GM18519 (cell line): ENCODE data around the gene SDE2.
"Not testable (repeated sequence)": the region's sequence is repeated elsewhere in the genome, so short reads cannot be mapped to it uniquely, and the experiment has no call there.

Experiments
- ATAC-seq: cut with Tn5 transposase; IDR thresholded peaks from one replicate; pipeline ENCODE4 v1.9.1; 2021; ENCODE audit warnings: mild to moderate bottlenecking, moderate library complexity; ENCODE audit not compliant: unreplicated experiment, low FRiP score

SDE2 gene

GRCh38 chr1:225945564-225945963 is 53.6 kb downstream of the SDE2 start:
- ATAC-seq, result no peak

DNA sequence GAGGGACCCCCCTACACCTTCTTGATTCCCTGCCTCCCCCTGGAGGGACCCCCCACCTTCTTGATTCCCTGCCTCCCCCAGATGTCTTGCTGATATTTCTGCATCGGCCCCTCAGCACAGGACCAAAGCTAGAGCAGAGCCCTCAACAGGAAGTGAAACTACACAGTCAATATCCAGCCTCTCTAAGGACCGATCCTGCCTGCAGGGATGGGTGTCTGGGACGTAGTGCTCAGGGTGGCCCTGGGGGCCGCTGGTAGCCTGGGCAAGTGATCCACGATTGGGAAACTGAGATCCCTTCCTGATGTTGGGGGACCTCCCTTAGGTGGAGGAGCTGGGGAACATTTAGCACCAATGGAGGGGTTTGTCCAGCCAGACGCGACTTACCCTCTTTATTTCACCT is 54.2 kb downstream of the SDE2 start:
- peak; percentile 70 for ATAC-seq

DNA sequence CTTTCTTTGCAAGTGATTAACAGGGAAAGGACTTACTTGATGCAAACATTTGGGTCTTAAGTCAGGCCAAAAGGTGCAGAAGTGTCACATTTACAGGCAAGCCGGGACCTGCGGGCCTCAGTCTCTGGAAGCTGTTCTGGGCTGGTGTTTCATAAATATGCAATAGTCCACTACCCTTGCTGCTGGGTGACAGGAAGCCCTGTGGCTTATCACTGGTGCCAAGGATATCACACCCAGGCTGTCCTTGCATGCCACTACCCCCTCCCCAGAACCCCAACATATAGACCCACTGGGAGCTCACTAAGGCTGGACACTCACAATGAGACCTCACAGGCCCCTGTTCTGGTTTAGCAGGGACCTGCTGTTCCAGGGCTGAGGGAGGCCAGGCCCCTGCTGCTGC is 54.8 kb downstream of the SDE2 start:
- ATAC-seq, result no peak

- ATAC-seq, result no peak
These were observed 55.6 kb downstream of the SDE2 start for GRCh38 chr1:225943582-225943981.

DNA sequence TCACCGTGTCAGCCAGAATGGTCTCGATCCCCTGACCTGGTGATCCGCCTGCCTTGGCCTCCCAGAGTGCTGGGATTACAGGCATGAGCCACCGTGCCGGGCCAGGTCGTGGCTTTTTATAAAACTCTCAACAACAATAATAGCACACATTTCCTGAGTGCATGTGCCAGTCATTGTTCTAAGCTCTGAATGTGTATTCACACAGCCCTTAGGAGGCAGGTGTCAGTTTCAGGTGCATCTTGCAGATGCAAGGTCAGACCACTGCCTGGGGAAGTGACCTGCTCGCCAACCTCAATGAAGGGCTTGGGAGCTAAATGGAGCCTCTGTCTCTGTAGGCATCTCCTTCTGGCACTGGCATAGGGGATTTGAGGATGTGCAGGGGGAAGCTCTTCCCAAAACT is 56.6 kb downstream of the SDE2 start:
- peak; percentile 75 for ATAC-seq

- no peak for ATAC-seq
These were observed 57.3 kb downstream of the SDE2 start for GRCh38 chr1:225941942-225942222.

DNA sequence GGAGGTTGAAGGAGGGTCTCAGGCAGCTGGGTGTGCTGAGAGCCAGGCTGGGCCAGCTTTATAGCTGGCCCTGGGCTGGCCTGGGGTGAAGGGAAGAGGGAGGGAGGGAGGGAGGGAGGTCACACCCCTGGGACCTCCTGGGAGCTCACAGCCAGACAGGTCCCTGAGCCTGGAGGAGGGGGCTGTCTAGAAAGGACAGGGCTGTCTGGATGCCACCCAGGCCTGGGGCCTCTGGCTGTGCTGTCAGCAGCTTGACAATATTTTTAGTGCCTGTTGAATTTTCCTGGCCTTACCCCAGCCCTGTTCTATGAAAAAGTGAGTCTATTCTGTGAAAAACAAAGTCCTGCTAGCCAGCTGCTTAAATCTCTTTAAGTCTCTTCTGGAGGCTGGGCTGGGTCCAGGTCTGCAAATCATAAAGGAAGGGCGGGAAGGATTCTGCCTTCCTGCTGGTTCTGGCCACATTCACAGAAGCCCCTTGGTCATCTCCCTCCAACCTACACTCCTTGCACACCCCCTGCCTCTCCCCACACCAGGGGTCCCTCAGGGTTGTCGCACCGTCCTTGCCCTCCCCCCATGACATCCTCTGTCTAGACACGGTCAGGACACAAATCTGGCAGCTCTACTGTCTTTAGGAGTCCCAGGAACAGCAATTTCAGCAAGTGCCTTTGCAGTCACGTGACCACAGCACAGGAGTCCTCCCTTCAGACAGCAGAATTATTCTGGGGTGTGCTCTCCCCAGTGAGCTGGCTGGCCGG is 57.8 kb downstream of the SDE2 start, which contains the start of gene LEFTY2:
TSS of gene LEFTY2 (minus strand) at position 34 of the 755 bp plus-strand sequence. CDS start 80 bp downstream, outside the sequence.
- ATAC-seq, result no peak

DNA sequence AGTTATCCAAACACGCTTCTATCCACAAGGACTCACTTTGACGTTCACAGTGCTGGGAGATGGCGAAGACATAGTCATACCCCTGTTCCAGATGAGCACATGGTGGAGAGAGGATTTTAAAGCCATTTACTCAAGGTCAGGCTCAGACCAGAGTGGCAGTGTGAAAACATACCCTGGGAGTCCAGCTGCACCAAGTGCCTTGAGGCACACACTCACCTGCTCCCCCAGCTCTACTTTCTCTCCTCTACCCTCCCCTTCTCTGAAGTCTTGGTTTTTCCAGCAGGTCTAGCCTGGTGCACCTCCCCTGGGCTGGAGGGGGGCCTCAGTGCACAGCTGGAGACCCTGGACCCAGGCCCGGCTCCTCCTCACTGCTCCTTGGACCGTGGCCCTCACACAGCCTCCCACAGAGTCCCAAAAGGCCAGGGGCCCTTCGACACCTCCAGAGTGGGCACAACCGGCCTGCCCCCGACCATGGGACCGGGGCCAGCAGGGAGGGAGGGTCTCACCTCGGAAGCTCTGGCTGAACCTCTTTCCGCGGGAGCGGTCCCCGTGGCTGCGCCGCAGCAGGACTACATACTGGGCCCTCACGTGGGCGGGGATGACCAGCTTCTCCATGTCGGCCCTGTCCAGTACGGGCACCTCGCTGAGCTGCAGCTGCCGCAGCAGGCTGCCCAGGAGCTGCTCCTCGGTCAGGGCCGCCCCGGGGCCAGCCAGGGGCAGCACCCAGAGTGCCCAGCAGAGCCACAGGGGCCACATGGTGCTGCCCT is 58.6 kb downstream of the SDE2 start:
- no peak for ATAC-seq

DNA sequence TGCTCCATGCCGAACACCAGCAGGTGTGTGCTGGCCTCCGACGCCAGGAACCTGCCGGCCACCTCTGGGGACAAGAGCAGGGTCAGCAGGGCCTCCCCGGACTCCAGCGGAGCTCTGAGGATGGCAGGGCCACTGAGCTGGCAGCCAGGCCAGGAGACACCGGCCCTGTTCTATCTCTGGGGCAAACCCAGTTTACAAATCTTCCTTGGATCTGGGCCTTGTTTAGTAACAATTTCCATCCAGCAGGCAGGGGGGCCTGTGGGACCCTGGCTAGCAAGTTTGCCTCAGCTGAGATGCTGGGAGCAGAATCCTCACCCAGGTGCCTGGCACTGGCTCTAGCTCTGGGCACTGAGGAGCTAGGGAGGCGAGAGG is 59.2 kb downstream of the SDE2 start:
- not testable (repeated sequence) for ATAC-seq

DNA sequence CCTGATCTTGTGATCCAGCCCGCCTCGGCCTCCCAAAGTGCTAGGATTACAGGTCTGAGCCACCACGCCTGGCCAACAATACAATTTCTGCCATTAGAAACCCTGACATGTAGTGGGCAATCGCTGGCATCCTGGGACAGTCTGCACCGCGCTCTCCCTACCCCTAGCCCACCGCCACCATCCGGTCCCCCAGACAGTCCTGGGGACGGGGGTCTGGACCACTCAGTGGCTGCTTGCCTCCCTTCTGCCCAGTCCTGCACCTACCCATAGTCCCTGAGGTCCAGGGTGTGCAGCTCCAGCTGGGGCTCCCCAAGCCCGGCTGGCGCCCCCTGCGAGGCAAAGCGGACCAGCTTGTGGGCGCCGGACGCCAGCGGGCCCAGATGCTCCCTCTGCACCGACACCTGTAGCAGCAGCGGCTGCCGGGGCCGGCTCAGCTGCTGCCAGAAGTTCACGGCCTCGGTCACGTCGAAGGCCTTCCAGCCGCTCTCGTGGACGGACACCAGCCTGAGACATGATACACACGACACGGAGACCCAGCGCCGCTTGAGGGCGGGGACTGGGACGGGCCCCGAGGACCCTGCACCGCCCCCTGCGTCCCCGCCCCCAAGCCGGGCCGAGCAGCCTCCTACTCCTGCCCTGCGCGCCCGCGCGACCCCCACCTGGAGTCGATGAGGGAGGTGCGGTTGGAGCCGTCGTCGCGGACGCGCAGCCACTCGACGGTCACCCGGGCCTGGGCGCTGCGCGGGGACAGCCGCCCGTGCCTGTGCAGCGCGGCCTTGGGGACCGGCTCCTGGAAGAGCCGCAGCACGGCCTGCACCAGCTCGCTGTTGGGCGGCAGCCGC is 59.8 kb downstream of the SDE2 start:
- ATAC-seq, result not testable (repeated sequence)

DNA sequence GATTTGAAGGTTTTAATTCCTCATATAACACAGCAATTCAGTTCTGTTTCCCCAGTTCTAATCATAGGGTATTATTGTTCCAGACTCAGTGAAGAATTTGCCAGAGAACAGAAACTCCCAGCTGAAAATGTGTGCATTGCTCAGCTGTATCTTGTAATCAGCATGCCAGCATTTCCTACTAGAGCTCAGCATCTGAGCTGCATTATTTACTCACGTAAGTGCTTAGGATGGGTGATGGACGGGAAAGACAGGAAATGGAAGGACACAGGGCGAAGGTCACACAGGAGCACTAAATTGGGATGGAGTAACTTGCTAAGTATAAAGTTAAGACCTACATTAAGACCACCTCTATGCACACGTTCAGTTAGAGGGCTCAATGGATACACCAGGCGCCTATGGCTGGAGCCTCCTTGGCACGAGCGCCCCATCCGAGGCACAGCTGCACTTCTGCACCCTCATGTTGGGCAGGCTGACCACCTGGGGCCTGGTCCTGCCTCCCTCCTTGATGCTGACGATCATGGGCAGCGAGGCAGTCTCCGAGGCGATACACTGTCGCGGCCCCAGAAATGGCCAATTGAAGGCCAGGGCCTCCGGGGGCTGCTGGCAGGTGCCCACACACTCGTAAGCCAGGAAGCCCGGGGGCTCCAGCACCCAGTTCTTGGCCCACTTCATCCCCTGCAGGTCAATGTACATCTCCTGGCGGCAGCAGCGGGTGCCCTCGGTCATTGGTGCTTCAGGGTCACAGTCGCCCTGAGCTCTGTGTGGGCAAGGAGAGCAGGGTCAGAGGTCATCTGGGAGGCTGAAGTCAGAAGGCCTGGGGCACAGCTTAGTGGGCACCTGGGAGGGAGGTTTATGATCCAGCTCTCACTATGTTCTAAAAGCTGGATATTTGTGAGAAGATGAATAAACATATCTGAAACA is 61.8 kb downstream of the SDE2 start:
- ATAC-seq, result no peak

- no peak for ATAC-seq
These were observed 62.6 kb downstream of the SDE2 start for GRCh38 chr1:225936523-225936922.

- ATAC-seq, result not testable (repeated sequence)
These were observed 63.1 kb downstream of the SDE2 start for GRCh38 chr1:225936086-225936485.

DNA sequence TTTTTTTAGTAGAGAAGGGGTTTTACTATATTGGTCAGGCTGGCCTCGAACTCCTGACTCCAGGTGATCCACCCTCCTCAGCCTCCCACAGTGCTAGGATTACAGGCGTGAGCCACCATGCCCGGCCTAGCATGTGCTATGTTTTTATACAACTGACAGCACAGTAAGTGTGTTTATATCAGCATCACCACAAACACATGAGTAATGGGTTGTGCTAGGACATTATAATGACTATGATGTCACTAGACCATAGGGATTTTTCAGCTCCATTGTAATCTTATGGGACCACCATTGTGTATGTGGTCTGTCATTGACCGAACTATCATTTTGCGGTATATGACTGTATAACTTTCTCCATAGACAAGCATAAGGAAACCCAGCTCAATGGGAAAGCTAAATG is 64.4 kb downstream of the SDE2 start:
- no peak for ATAC-seq

DNA sequence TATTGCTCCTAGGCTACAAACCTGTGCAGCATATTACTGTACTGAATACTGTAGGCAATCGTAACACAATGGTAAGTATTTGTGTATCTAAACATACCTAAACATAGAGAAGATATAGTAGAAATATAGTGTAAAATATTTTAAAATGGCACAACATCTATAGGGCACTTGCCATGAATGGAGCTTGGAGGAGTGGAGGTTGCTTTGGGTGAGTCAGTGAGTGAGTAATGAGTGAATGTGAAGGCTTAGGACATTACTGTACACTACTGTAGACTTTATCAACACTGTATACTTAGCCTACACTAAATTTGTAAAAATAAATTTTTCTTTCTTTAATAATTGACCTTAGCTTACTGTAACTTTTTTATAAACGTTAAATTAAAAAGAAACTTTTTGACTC is 66.1 kb downstream of the SDE2 start:
- no peak for ATAC-seq
